Measurements from ENCODE around the gene POLN.

DNA sequence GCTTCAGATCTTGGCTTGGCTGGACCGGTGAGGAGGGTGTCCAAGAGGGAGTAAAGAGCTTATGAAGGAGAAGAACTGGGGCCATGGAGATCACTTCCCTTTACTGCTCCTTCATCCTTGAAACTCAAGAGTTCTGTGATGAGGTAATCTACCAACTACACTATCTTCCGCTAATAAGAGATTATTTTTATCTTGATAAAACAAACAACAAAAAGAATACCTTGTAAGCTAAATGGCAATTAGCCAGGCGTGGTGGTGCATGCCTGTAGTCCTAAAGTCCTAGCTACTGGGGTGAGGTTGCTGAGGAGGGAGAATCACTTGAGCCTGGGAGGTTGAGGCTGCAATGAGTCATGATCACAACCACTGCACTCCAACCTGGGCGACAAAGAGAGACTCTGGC, 47.4 kb downstream of the POLN start:
- TF ChIP-seq, protein P1, sequence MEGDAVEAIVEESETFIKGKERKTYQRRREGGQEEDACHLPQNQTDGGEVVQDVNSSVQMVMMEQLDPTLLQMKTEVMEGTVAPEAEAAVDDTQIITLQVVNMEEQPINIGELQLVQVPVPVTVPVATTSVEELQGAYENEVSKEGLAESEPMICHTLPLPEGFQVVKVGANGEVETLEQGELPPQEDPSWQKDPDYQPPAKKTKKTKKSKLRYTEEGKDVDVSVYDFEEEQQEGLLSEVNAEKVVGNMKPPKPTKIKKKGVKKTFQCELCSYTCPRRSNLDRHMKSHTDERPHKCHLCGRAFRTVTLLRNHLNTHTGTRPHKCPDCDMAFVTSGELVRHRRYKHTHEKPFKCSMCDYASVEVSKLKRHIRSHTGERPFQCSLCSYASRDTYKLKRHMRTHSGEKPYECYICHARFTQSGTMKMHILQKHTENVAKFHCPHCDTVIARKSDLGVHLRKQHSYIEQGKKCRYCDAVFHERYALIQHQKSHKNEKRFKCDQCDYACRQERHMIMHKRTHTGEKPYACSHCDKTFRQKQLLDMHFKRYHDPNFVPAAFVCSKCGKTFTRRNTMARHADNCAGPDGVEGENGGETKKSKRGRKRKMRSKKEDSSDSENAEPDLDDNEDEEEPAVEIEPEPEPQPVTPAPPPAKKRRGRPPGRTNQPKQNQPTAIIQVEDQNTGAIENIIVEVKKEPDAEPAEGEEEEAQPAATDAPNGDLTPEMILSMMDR (conservative IDR thresholded peaks at IDR 0.05; ENCODE audit: low read depth, low read length), result no peak
- no peak for TF ChIP-seq BHLHE40 (IDR thresholded peaks at IDR 0.05; ENCODE audit: low read depth, low read length)
- TF ChIP-seq POLR2A (IDR thresholded peaks at IDR 0.05; ENCODE audit: low read depth, low read length), result no peak
- TF ChIP-seq, protein P2, sequence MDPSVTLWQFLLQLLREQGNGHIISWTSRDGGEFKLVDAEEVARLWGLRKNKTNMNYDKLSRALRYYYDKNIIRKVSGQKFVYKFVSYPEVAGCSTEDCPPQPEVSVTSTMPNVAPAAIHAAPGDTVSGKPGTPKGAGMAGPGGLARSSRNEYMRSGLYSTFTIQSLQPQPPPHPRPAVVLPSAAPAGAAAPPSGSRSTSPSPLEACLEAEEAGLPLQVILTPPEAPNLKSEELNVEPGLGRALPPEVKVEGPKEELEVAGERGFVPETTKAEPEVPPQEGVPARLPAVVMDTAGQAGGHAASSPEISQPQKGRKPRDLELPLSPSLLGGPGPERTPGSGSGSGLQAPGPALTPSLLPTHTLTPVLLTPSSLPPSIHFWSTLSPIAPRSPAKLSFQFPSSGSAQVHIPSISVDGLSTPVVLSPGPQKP (IDR thresholded peaks at IDR 0.05; ENCODE audit: borderline replicate concordance, low read depth, low read length), result no peak
- TF ChIP-seq RAD21 (IDR thresholded peaks at IDR 0.05; ENCODE audit: low read length), result no peak
- no peak for TF ChIP-seq RFX5 (IDR thresholded peaks at IDR 0.05; ENCODE audit: low read depth, low read length)
- TF ChIP-seq NFE2L2 (IDR thresholded peaks at IDR 0.05; ENCODE audit: low read depth, low read length), result no peak
- no peak for TF ChIP-seq MXI1 (IDR thresholded peaks at IDR 0.05; ENCODE audit: borderline replicate concordance, low read depth, low read length)

Measured in IMR-90 (cell line).